Calu3 (cell line): ENCODE data around the gene CFAP73. TPM values are rescaled to one million over a fixed set of nuclear protein-coding genes. Genes with fewer than 3 reads are reported as not detected.

Experiments used
- BruUV-seq: library from RNA; stranded (reverse); fragments of 400-500 nt; replicated peaks from 2 replicates; lab custom pipeline; 2021; lab: Mats Ljungman, UMichigan
- CTCF ChIA-PET: fragments of 300-600 bp; sonication (Branson Sonifier 250); formaldehyde crosslinking; loops from one replicate; lab custom pipeline; 2022; ENCODE audit warnings: antibody characterized with exemption; lab: Charles Lee
- DNase-seq: peaks from one replicate; pipeline ENCODE4 v3.0.0; 2022
- H3K27ac Mint-ChIP-seq: one replicate; pipeline ENCODE4 v1.8.0; 2022; ENCODE audit warnings: mixed read lengths; ENCODE audit not compliant: unreplicated experiment
- H3K27me3 Mint-ChIP-seq: one replicate; pipeline ENCODE4 v1.8.0; 2022; ENCODE audit warnings: mixed read lengths; ENCODE audit not compliant: unreplicated experiment
- H3K36me3 Mint-ChIP-seq: one replicate; pipeline ENCODE4 v1.8.0; 2022; ENCODE audit warnings: mild to moderate bottlenecking, moderate library complexity, mixed read lengths; ENCODE audit not compliant: insufficient read depth, unreplicated experiment
- H3K4me1 Mint-ChIP-seq: one replicate; pipeline ENCODE4 v1.8.0; 2022; ENCODE audit warnings: mild to moderate bottlenecking, low read depth, mixed read lengths; ENCODE audit not compliant: unreplicated experiment
- H3K4me3 Mint-ChIP-seq: one replicate; pipeline ENCODE4 v1.8.0; 2022; ENCODE audit warnings: mild to moderate bottlenecking, low read depth, moderate library complexity, mixed read lengths; ENCODE audit not compliant: unreplicated experiment
- H3K9me3 Mint-ChIP-seq: one replicate; pipeline ENCODE4 v1.8.0; 2022; ENCODE audit warnings: low read depth, mixed read lengths; ENCODE audit not compliant: unreplicated experiment
- CTCF ChIP-seq: fragments of 200-600 bp; IDR thresholded peaks from one replicate; pipeline ENCODE4 v1.8.0; 2022; ENCODE audit warnings: antibody characterized with exemption; ENCODE audit not compliant: unreplicated experiment
- intact Hi-C: fragments of 100-400 bp; cut with micrococcal nuclease; formaldehyde crosslinking; loops from one replicate; pipeline ENCODE4 v1.10.0; 2022; ENCODE audit not compliant: unreplicated experiment
- total RNA-seq: library from RNA; stranded (reverse); gene quantifications from 2 replicates; pipeline ENCODE4 v1.2.3, GENCODE V29; 2022

Gene CFAP73
- total RNA-seq, 1 experiment from 2014 or later = 3.2 TPM

- TSS peak; percentile 26 for BruUV-seq
- no peak for DNase-seq
- Mint-ChIP-seq H3K4me1 (peaks cover 30% of the 10 kb centered on the region), H3K27ac (peak overlapping the region; percentile 13), H3K36me3 (peaks cover 41% of the 10 kb centered on the region), H3K9me3 (no peaks in the 10 kb centered on the region), H3K4me3 (peak overlapping the region; percentile 98), H3K27me3 (no peaks in the 10 kb centered on the region)
- CTCF ChIA-PET = interaction anchor here (0.9 to 5.9 kb wide), 9 partner anchors 10 to 103 kb away, joined by 3 to 108 read pairs (median 5); partner anchors contain the start of gene RASAL1
- intact Hi-C loops = loop anchor here (2.0 to 5.0 kb wide), 2 partner anchors 18 to 160 kb away; partner anchors contain the start of gene RASAL1
- TF ChIP-seq CTCF = no peak
Measured at GRCh38 chr12:113152196-113152834, 2.8 kb downstream of the CFAP73 start.

- BruUV-seq = TSS peak; percentile 69
- Mint-ChIP-seq H3K27ac (peak overlapping the region; percentile 13), H3K9me3 (no peaks in the 10 kb centered on the region), H3K27me3 (no peaks in the 10 kb centered on the region), H3K4me3 (peak overlapping the region; percentile 98), H3K4me1 (peaks cover 30% of the 10 kb centered on the region), H3K36me3 (peaks cover 48% of the 10 kb centered on the region)
- intact Hi-C loops = loop anchor here (1.0 to 5.0 kb wide), 4 partner anchors 18 to 161 kb away; partner anchors contain the start of gene RASAL1
- peak; percentile 25 for TF ChIP-seq CTCF
- CTCF ChIA-PET = interaction anchor here (0.8 to 5.9 kb wide), 10 partner anchors 11 to 104 kb away, joined by 3 to 108 read pairs (median 5); partner anchors contain the start of gene RASAL1
- DNase-seq = peak; percentile 89
Measured at GRCh38 chr12:113152835-113153814, 3.6 kb downstream of the CFAP73 start.

GRCh38 chr12:113154351-113154973 lies 4.9 kb downstream of the CFAP73 start:
- CTCF ChIA-PET = interaction anchor here (5.9 kb wide), 1 partner anchor 18 kb away, joined by 108 read pairs; the partner anchor contains the start of gene RASAL1
- H3K27me3 Mint-ChIP-seq = no peaks in the 10 kb centered on the region

More at GRCh38 chr12:113154351-113154973, 4.9 kb downstream of the CFAP73 start:
- intact Hi-C loops = loop anchor here (5.0 kb wide), 1 partner anchor 162 kb away; no protein-coding TSS in a partner anchor
- peaks cover 30% of the 10 kb centered on the region for H3K4me1 Mint-ChIP-seq
- BruUV-seq = no TSS peak
- H3K4me3 Mint-ChIP-seq = no peak overlapping the region
- DNase-seq = no peak
- no peaks in the 10 kb centered on the region for H3K9me3 Mint-ChIP-seq
- TF ChIP-seq CTCF = no peak
- peaks cover 55% of the 10 kb centered on the region for H3K36me3 Mint-ChIP-seq
- no peak overlapping the region for H3K27ac Mint-ChIP-seq
